Esophagus muscularis mucosa (tissue), 4 donors: Measurements from ENCODE around the gene GPR6. TPM values are rescaled to one million over a fixed set of nuclear protein-coding genes. Genes with fewer than 3 reads are reported as not detected.

Experiments used
- DNase-seq: peaks from one replicate; pipeline ENCODE4 v3.0.0-alpha.2; 2017; ENCODE audit errors: extremely low spot score
- H3K27ac ChIP-seq, 4 donors: fragments of 200-600 bp; sonication (generic); replicated peaks in 1 of 4; 1 replicate in 3 of 4; 2 replicates in 1 of 4; pipeline ENCODE4 v1.5.1; 2016 to 2019; ENCODE audit warnings: mild to moderate bottlenecking in 1 of 4
- H3K27me3 ChIP-seq, 4 donors: fragments of 200-600 bp; sonication (generic); one replicate each; pipeline versions ENCODE4 v1.5.1 to v1.6.0; 2016 to 2019
- H3K36me3 ChIP-seq, 4 donors: fragments of 200-600 bp; sonication (generic); one replicate each; pipeline ENCODE4 v1.5.1; 2016 to 2019
- H3K4me1 ChIP-seq, 4 donors: fragments of 200-600 bp; sonication (generic); one replicate each; pipeline ENCODE4 v1.5.1; 2016 to 2019
- H3K4me3 ChIP-seq, 4 donors: fragments of 200-600 bp; sonication (generic); 1 replicate in 2 of 4; 2 replicates in 2 of 4; pipeline ENCODE4 v1.5.1; 2016 to 2019; ENCODE audit warnings: mild to moderate bottlenecking in 4 of 4, moderate library complexity in 1 of 4
- H3K9me3 ChIP-seq, 4 donors: fragments of 200-600 bp; sonication (generic); 1 replicate in 3 of 4; 2 replicates in 1 of 4; pipeline ENCODE4 v1.5.1; 2016 to 2019
- CTCF ChIP-seq, 3 experiments: fragments of 200-600 bp in 2 of 3; fragments of 450-650 bp in 1 of 3; sonication (generic) in 2 of 3; IDR thresholded peaks; one replicate each; pipeline ENCODE4 v1.5.1; 2017 to 2019; ENCODE audit warnings: antibody characterized with exemption in 3 of 3, mild to moderate bottlenecking in 2 of 3, moderate library complexity in 1 of 3
- EP300 ChIP-seq: sonication (generic); formaldehyde crosslinking; IDR thresholded peaks from one replicate; pipeline ENCODE4 v1.6.1; 2017; ENCODE audit warnings: antibody characterized with exemption
- POLR2A ChIP-seq: fragments of 450-650 bp; IDR thresholded peaks from one replicate; pipeline ENCODE4 v1.6.1; 2017; ENCODE audit warnings: antibody characterized with exemption, moderate library complexity, mild to moderate bottlenecking, low read depth
- POLR2AphosphoS5 ChIP-seq, 2 donors: sonication (generic); formaldehyde crosslinking; IDR thresholded peaks; one replicate each; pipeline ENCODE4 v1.6.1; 2017; ENCODE audit warnings: antibody characterized with exemption in 2 of 2
- WGBS: methylation state at CpG from one replicate; pipeline ENCODE4 v1.1.5; 2018; 5-methylcytosine and 5-hydroxymethylcytosine counted together
- intact Hi-C: fragments of 100-400 bp; cut with DNase I; formaldehyde crosslinking; loops from one replicate; pipeline ENCODE4 v1.15.1; 2023
- total RNA-seq, 4 donors: library from RNA; depleted of rRNA; stranded (reverse); fragments of >200 nt; gene quantifications; one replicate each; pipeline versions ENCODE4 v1.1.0 to v1.2.1, GENCODE V29; 2016

GPR6 gene
- total RNA-seq, 4 donors from 2014 or later, result 0.52 TPM; not detected in 3

GRCh38 chr6:110029144-110029543 lies 51.0 kb downstream of the GPR6 start:
- no peak overlapping the region for H3K27ac ChIP-seq
- no peak for DNase-seq
- H3K4me1 ChIP-seq, result no peaks in the 10 kb centered on the region
- TF ChIP-seq POLR2AphosphoS5 (IDR thresholded peaks at IDR 0.05) (no peak), EP300 (no peak), POLR2A (no peak), CTCF (IDR thresholded peaks at IDR 0.05) (no peak)
- intact Hi-C loops, result no loop called here
- 44% methylated on average over 1 of the region's 1 CpG for WGBS
- no peaks in the 10 kb centered on the region for H3K9me3 ChIP-seq
- peaks cover 0 to 4% (median 0%) of the 10 kb centered on the region in 4 donors for H3K27me3 ChIP-seq
- H3K4me3 ChIP-seq, result no peak overlapping the region
- no peaks in the 10 kb centered on the region for H3K36me3 ChIP-seq

Other genes with a start within 250 kb of the GPR6 start
- gene WASF1, start 201.4 kb downstream of the GPR6 start, total RNA-seq, result 10 to 100 TPM; 10.9 to 21.2 (median 11.8) TPM
- gene CDC40, start 202.1 kb downstream of the GPR6 start, total RNA-seq, result 10 to 100 TPM; 12.0 to 29.1 (median 15.2) TPM